ENCODE results near the gene KPNA6. TPM values are rescaled to one million over a fixed set of nuclear protein-coding genes. Genes with fewer than 3 reads are reported as not detected.

The KPNA6 gene
- total and polyA plus RNA-seq, 2 donors from 2014 or later, result 10.6 to 66.9 TPM

DNA sequence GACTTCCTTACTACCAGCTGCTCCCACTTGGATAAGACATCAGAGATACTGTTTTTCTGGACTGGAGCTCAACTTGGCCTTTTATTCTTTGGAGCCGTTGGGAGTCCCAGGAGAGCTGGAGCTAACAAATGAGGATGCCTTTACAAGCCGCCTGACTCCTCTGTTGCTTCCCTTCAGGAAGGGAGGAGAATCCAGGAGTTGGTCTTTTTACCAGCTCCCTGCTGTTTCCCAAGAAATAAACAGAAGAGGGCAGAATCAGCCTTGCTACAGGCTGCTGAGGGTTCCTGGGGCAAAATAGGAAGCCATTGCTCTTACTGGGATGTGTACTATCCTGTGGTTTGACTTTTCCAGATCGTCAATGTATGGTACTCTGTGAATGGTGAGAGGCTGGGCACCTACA, 115.8 kb downstream of the KPNA6 start:
- peaks cover 6 to 28% (median 22%) of the 10 kb centered on the region in 3 donors for H3K4me1 ChIP-seq (ENCODE audit: control insufficient read depth in 2 of 3, insufficient read depth in 2 of 3, low read depth in 1 of 3, low read length in 3 of 3)
- H3K9ac ChIP-seq (ENCODE audit: low read length in 3 of 3), result peak overlapping the region in 1 of 3 donors; percentile 49
- no peak for FAIRE-seq
- peaks cover 4 to 25% (median 22%) of the 10 kb centered on the region in 3 donors for H3K36me3 ChIP-seq (ENCODE audit: control insufficient read depth in 2 of 3, insufficient read depth in 3 of 3, low read length in 3 of 3)
- intact Hi-C loops (cut with DNase I), result no loop called here
- H3K27ac ChIP-seq (ENCODE audit: low read depth in 2 of 2, low read length in 2 of 2), result no peak overlapping the region
- H3K9me3 ChIP-seq (ENCODE audit: control insufficient read depth in 2 of 3, insufficient read depth in 1 of 3, low read length in 3 of 3), result no peaks in the 10 kb centered on the region
- DNase-seq, result no peak
- no peaks in the 10 kb centered on the region for H3K27me3 ChIP-seq (ENCODE audit: control insufficient read depth, insufficient read depth, low read length)
- TF ChIP-seq, protein P1, sequence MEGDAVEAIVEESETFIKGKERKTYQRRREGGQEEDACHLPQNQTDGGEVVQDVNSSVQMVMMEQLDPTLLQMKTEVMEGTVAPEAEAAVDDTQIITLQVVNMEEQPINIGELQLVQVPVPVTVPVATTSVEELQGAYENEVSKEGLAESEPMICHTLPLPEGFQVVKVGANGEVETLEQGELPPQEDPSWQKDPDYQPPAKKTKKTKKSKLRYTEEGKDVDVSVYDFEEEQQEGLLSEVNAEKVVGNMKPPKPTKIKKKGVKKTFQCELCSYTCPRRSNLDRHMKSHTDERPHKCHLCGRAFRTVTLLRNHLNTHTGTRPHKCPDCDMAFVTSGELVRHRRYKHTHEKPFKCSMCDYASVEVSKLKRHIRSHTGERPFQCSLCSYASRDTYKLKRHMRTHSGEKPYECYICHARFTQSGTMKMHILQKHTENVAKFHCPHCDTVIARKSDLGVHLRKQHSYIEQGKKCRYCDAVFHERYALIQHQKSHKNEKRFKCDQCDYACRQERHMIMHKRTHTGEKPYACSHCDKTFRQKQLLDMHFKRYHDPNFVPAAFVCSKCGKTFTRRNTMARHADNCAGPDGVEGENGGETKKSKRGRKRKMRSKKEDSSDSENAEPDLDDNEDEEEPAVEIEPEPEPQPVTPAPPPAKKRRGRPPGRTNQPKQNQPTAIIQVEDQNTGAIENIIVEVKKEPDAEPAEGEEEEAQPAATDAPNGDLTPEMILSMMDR (IDR thresholded peaks at IDR 0.05; ENCODE audit: borderline replicate concordance, extremely low read depth, insufficient read depth), result no peak
- H3K4me3 ChIP-seq (ENCODE audit: low read length in 3 of 3), result no peak overlapping the region

DNA sequence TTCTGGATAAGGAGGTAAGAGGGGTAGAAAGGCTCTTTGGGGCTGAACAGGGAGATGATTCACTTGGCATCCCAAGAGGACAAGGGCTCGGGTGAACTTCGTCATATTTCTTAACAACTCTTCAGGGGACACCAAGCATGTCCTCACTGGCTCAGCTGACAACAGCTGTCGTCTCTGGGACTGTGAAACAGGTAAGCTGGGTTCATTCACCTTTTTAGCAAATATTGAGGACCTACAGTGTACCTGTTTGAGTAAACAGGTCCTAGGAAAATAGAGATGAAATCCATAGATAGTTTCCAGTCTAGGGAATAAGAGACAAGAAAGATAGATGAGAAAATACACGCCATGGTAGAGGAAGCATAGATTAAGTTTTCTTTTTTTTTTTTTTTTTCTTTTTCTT, 116.4 kb downstream of the KPNA6 start:
- Histone ChIP-seq H3K36me3 (ENCODE audit: control insufficient read depth in 2 of 3, insufficient read depth in 3 of 3, low read length in 3 of 3) (peaks cover 4 to 29% (median 25%) of the 10 kb centered on the region in 3 donors), H3K4me3 (ENCODE audit: low read length in 3 of 3) (no peak overlapping the region), H3K9me3 (ENCODE audit: control insufficient read depth in 2 of 3, insufficient read depth in 1 of 3, low read length in 3 of 3) (no peaks in the 10 kb centered on the region), H3K9ac (ENCODE audit: low read length in 3 of 3) (no peak overlapping the region), H3K27ac (ENCODE audit: low read depth in 2 of 2, low read length in 2 of 2) (no peak overlapping the region), H3K27me3 (ENCODE audit: control insufficient read depth, insufficient read depth, low read length) (no peaks in the 10 kb centered on the region), H3K4me1 (ENCODE audit: control insufficient read depth in 2 of 3, insufficient read depth in 2 of 3, low read depth in 1 of 3, low read length in 3 of 3) (peaks cover 6 to 28% (median 22%) of the 10 kb centered on the region in 3 donors)
- no peak for DNase-seq
- intact Hi-C loops (cut with DNase I), result no loop called here
- TF ChIP-seq, protein P1 (IDR thresholded peaks at IDR 0.05; ENCODE audit: borderline replicate concordance, extremely low read depth, insufficient read depth), result no peak
- no peak for FAIRE-seq

Small RNAs within 50 kb of the gene (microRNA-seq; reads per million reads assigned to microRNA genes)
- gene MIR5585, result not detected

Other genes starting within 250 kb of the KPNA6 start
- gene PTP4A2, start 169.7 kb upstream of the KPNA6 start, total RNA-seq, result 236 TPM
- gene PTP4A2, start 169.7 kb upstream of the KPNA6 start, polyA plus RNA-seq (ENCODE audit: insufficient read depth, low read depth, low replicate concordance), result 130 TPM
- gene KHDRBS1, start 94.2 kb upstream of the KPNA6 start, total RNA-seq, result 121 TPM
- 66.9 TPM for gene KHDRBS1, start 94.2 kb upstream of the KPNA6 start, polyA plus RNA-seq (ENCODE audit: insufficient read depth, low read depth, low replicate concordance)
- 15.4 TPM for gene TMEM39B, start 35.1 kb upstream of the KPNA6 start, total RNA-seq
- 9.3 TPM for gene TMEM39B, start 35.1 kb upstream of the KPNA6 start, polyA plus RNA-seq (ENCODE audit: insufficient read depth, low read depth, low replicate concordance)
- 58.6 TPM for gene TXLNA, start 71.6 kb downstream of the KPNA6 start, total RNA-seq
- 19.9 TPM for gene TXLNA, start 71.6 kb downstream of the KPNA6 start, polyA plus RNA-seq (ENCODE audit: insufficient read depth, low read depth, low replicate concordance)
- gene CCDC28B, start 92.5 kb downstream of the KPNA6 start, total RNA-seq, result 4.0 TPM
- 25.4 TPM for gene CCDC28B, start 92.5 kb downstream of the KPNA6 start, polyA plus RNA-seq (ENCODE audit: insufficient read depth, low read depth, low replicate concordance)
- gene IQCC, start 97.6 kb downstream of the KPNA6 start, total RNA-seq, result 3.5 TPM
- gene IQCC, start 97.6 kb downstream of the KPNA6 start, polyA plus RNA-seq (ENCODE audit: insufficient read depth, low read depth, low replicate concordance), result 3.4 TPM
- not detected for gene DCDC2B, start 101.0 kb downstream of the KPNA6 start, total RNA-seq
- gene DCDC2B, start 101.0 kb downstream of the KPNA6 start, polyA plus RNA-seq (ENCODE audit: insufficient read depth, low read depth, low replicate concordance), result not detected
- 39.4 TPM for gene TMEM234, start 114.3 kb downstream of the KPNA6 start, total RNA-seq
- 20.5 TPM for gene TMEM234, start 114.3 kb downstream of the KPNA6 start, polyA plus RNA-seq (ENCODE audit: insufficient read depth, low read depth, low replicate concordance)
- 132 TPM for gene EIF3I, start 114.4 kb downstream of the KPNA6 start, total RNA-seq
- gene EIF3I, start 114.4 kb downstream of the KPNA6 start, polyA plus RNA-seq (ENCODE audit: insufficient read depth, low read depth, low replicate concordance), result 178 TPM
- gene FAM167B, start 139.2 kb downstream of the KPNA6 start, total RNA-seq, result 19.6 TPM
- 84.8 TPM for gene FAM167B, start 139.2 kb downstream of the KPNA6 start, polyA plus RNA-seq (ENCODE audit: insufficient read depth, low read depth, low replicate concordance)
- gene LCK, start 143.2 kb downstream of the KPNA6 start, total RNA-seq, result 10.3 TPM
- 0.99 TPM for gene LCK, start 143.2 kb downstream of the KPNA6 start, polyA plus RNA-seq (ENCODE audit: insufficient read depth, low read depth, low replicate concordance)
- 89.7 TPM for gene HDAC1, start 184.0 kb downstream of the KPNA6 start, total RNA-seq
- 68.8 TPM for gene HDAC1, start 184.0 kb downstream of the KPNA6 start, polyA plus RNA-seq (ENCODE audit: insufficient read depth, low read depth, low replicate concordance)
- gene MARCKSL1, start 228.2 kb downstream of the KPNA6 start, total RNA-seq, result 58.6 TPM
- gene MARCKSL1, start 228.2 kb downstream of the KPNA6 start, polyA plus RNA-seq (ENCODE audit: insufficient read depth, low read depth, low replicate concordance), result 29.8 TPM

Data from kidney (tissue), 14 donors.